ENCODE data around the gene SDF4. TPM values are rescaled to one million over a fixed set of nuclear protein-coding genes. Genes with fewer than 3 reads are reported as not detected.

The SDF4 gene
- total and polyA plus RNA-seq, 2 of the 8 experiments (the other 6 are each of a cell fraction or from before 2014, with no cell fraction given), result 45.5 to 75.6 TPM

DNA sequence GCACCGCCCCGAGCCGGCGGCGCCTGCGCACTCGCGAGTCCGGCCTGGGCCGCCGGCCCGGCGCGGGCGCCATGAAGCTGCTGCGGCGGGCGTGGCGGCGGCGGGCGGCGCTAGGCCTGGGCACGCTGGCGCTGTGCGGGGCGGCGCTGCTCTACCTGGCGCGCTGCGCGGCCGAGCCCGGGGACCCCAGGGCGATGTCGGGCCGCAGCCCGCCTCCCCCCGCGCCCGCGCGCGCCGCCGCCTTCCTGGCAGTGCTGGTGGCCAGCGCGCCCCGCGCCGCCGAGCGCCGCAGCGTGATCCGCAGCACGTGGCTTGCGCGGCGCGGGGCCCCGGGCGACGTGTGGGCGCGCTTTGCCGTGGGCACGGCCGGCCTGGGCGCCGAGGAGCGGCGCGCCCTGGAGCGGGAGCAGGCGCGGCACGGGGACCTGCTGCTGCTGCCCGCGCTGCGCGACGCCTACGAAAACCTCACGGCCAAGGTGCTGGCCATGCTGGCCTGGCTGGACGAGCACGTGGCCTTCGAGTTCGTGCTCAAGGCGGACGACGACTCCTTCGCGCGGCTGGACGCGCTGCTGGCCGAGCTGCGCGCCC lies 501 bp upstream of the SDF4 start, which contains the start of gene B3GALT6:
TSS of gene B3GALT6 (plus strand) at position 30 of the 588 bp plus-strand sequence. CDS start at position 72, 42 bp downstream.
- ChIA-PET CTCF (ENCODE audit: partially characterized antibody) (interaction anchor here (0.6 to 1.6 kb wide), 3 partner anchors 24 to 110 kb away, joined by 3 to 6 read pairs (median 3); no protein-coding TSS in a partner anchor), POLR2A (ENCODE audit: partially characterized antibody) (interaction anchor here (0.6 to 2.3 kb wide), 8 partner anchors 9 to 257 kb away, joined by 3 to 12 read pairs (median 4); partner anchors contain the start of gene C1QTNF12)
- H3K4me2 ChIP-seq (ENCODE audit: insufficient read depth in 1 of 2, low read depth in 2 of 2, low read length in 2 of 2), result peak within 1 kb of the TSS; percentile 81 to 88
- H3K18ac ChIP-seq (ENCODE audit: extremely low read depth, low read length), result peak within 1 kb of the TSS; percentile 60; the same call in 1 of the 2 replicates
- H2AK5ac ChIP-seq (ENCODE audit: low read depth, low read length), result peak within 1 kb of the TSS; percentile 25; the same call in 1 of the 2 replicates
- H2BK20ac ChIP-seq (ENCODE audit: low read length), result no peak within 1 kb of the TSS
- H3K27me3 ChIP-seq (replicated peaks in 1 of 4; ENCODE audit: control insufficient read depth in 3 of 4, extremely low read depth in 1 of 4, insufficient read depth in 3 of 4, low read length in 3 of 4), result no peaks in the 10 kb centered on the region; a peak in 1 of 7 replicates
- H3K4me1 ChIP-seq (replicated peaks in 1 of 4; ENCODE audit: control insufficient read depth in 3 of 4, insufficient read depth in 4 of 4, low read length in 3 of 4), result peaks cover 0 to 11% (median under 1%) of the 10 kb centered on the region in 4 experiments; a peak in 4 of 7 replicates
- DNase-seq (ENCODE audit: low read depth in 1 of 2, low spot score in 2 of 2) (no peak), FAIRE-seq (no peak)
- H2BK5ac ChIP-seq (ENCODE audit: low read depth, low read length), result peak within 1 kb of the TSS; percentile 15; the same call in 1 of the 2 replicates
- H3K23ac ChIP-seq (ENCODE audit: insufficient read length), result no peak within 1 kb of the TSS
- H2BK120ac ChIP-seq (replicated peaks; ENCODE audit: low read depth, low read length), result no peak within 1 kb of the TSS
- peak within 1 kb of the TSS; percentile 91 for H3K4ac ChIP-seq (replicated peaks; ENCODE audit: insufficient read length, low read depth, low read length)
- H4K8ac ChIP-seq (ENCODE audit: extremely low read depth, insufficient read depth, low read length), result peak within 1 kb of the TSS; percentile 91
- no peak within 1 kb of the TSS for H4K91ac ChIP-seq (replicated peaks; ENCODE audit: insufficient read length, low read length)
- H3K79me1 ChIP-seq (ENCODE audit: low read depth, low read length), result peaks cover 37% of the 10 kb centered on the region
- peak within 1 kb of the TSS; percentile 86 for H3K27ac ChIP-seq (ENCODE audit: low read depth, low read length)
- peaks cover 0 to 9% of the 10 kb centered on the region in 2 experiments; a peak in 2 of 4 replicates for H3K9me3 ChIP-seq (ENCODE audit: insufficient read depth in 2 of 2, low read depth in 1 of 2, low read length in 1 of 2)
- no peak within 1 kb of the TSS for H4K5ac ChIP-seq (ENCODE audit: insufficient read length, low read depth, low read length)
- H4K20me1 ChIP-seq (replicated peaks in 1 of 2; ENCODE audit: control insufficient read depth in 1 of 2, insufficient read depth in 2 of 2, low read length in 2 of 2), result peaks cover 1 to 25% of the 10 kb centered on the region in 2 experiments
- H3K79me2 ChIP-seq (ENCODE audit: control insufficient read depth in 1 of 2, insufficient read depth in 2 of 2, low read length in 2 of 2), result peaks cover 6 to 34% of the 10 kb centered on the region in 2 experiments; a peak in 3 of 4 replicates
- H3K9ac ChIP-seq (replicated peaks in 1 of 4; ENCODE audit: extremely low read depth in 1 of 4, low read depth in 3 of 4, low read length in 3 of 4), result peak within 1 kb of the TSS; percentile 58 to 89 (median 80)
- 22% methylated on average over 76 of the region's 100 CpGs; no CpG with 5 or more reads in 1 of the 2 experiments for WGBS, 2 experiments (ENCODE audit: extremely low coverage in 1 of 2, insufficient coverage in 1 of 2, insufficient read length in 1 of 2, insufficient replicate concordance in 2 of 2, low coverage in 1 of 2, low lambda C conversion rate in 2 of 2, missing lambda C conversion rate in 1 of 2)
- peak within 1 kb of the TSS; percentile 88; the same call in 1 of the 2 replicates for H2BK15ac ChIP-seq (ENCODE audit: low read length)
- H3K56ac ChIP-seq (replicated peaks; ENCODE audit: insufficient read length, low read depth, low read length), result peak within 1 kb of the TSS; percentile 30
- H2BK12ac ChIP-seq (ENCODE audit: low read depth, low read length), result peak within 1 kb of the TSS; percentile 17; the same call in 1 of the 2 replicates
- peaks cover 7% of the 10 kb centered on the region for H3K23me2 ChIP-seq (ENCODE audit: low read depth, low read length)
- H3K36me3 ChIP-seq (ENCODE audit: control insufficient read depth in 2 of 4, insufficient read depth in 4 of 4, low read length in 3 of 4), result peaks cover 2 to 22% (median 4%) of the 10 kb centered on the region in 4 experiments; a peak in 4 of 8 replicates
- TF ChIP-seq KDM4A (IDR thresholded peaks at IDR 0.05; ENCODE audit: low read depth, low read length, severe bottlenecking) (peak; percentile 33), KDM1A (IDR thresholded peaks at IDR 0.05; ENCODE audit: borderline replicate concordance, low read length) (no peak), KDM5A (IDR thresholded peaks at IDR 0.05; ENCODE audit: low read length) (no peak), CHD2 (IDR thresholded peaks at IDR 0.05; ENCODE audit: low read length) (no peak), SRF (IDR thresholded peaks at IDR 0.05; ENCODE audit: low read depth, low read length) (no peak), SUZ12 (IDR thresholded peaks at IDR 0.05; ENCODE audit: low read length) (no peak), CEBPB (IDR thresholded peaks at IDR 0.05; ENCODE audit: low read depth, low read length) (no peak), RNF2 (IDR thresholded peaks at IDR 0.05; ENCODE audit: borderline replicate concordance, low read depth, low read length, missing control alignments, poor library complexity, severe bottlenecking) (peak; percentile 31)
- TF ChIP-seq, protein P1, sequence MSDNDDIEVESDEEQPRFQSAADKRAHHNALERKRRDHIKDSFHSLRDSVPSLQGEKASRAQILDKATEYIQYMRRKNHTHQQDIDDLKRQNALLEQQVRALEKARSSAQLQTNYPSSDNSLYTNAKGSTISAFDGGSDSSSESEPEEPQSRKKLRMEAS (IDR thresholded peaks at IDR 0.05), result peak; percentile 97
- TF ChIP-seq, protein P2, sequence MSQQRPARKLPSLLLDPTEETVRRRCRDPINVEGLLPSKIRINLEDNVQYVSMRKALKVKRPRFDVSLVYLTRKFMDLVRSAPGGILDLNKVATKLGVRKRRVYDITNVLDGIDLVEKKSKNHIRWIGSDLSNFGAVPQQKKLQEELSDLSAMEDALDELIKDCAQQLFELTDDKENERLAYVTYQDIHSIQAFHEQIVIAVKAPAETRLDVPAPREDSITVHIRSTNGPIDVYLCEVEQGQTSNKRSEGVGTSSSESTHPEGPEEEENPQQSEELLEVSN (IDR thresholded peaks at IDR 0.05), result peak; percentile 91
- H3K14ac ChIP-seq (ENCODE audit: insufficient read length), result no peak within 1 kb of the TSS
- peak within 1 kb of the TSS; percentile 86 to 92 (median 90) for H3K4me3 ChIP-seq (ENCODE audit: extremely low read depth in 1 of 4, insufficient read depth in 2 of 4, low read depth in 3 of 4, low read length in 4 of 4)
- peak within 1 kb of the TSS; percentile 21; the same call in 1 of the 2 replicates for H2AFZ ChIP-seq (ENCODE audit: low read length)

All from H1 (cell line).